CD8-positive, alpha-beta memory T cell (primary cell): Measurements from ENCODE around the gene UBASH3A. TPM values are rescaled to one million over a fixed set of nuclear protein-coding genes. Genes with fewer than 3 reads are reported as not detected.

Source experiments
- CTCF ChIA-PET: fragments of 350-600 bp; sonication (Branson Sonifier 250); formaldehyde crosslinking; loops from one replicate; lab custom pipeline; 2021; ENCODE audit warnings: antibody characterized with exemption; lab: Charles Lee
- POLR2A ChIA-PET: fragments of 350-600 bp; sonication (Branson Sonifier 250); formaldehyde crosslinking; loops from one replicate; lab custom pipeline; 2021; ENCODE audit warnings: antibody characterized with exemption; lab: Charles Lee
- DNase-seq, 5 donors: peaks; one replicate each; pipeline versions ENCODE4 v3.0.0 to v3.0.0-alpha.2; 2020 to 2022; ENCODE audit warnings: mixed read lengths in 1 of 5
- H3K27ac ChIP-seq: one replicate; pipeline ENCODE4 v1.7.0; 2013; ENCODE audit warnings: low read depth, mild to moderate bottlenecking, low read length, moderate library complexity
- H3K27me3 ChIP-seq: 2 replicates; pipeline ENCODE4 v1.7.0; 2013; ENCODE audit warnings: low read length, mild to moderate bottlenecking; ENCODE audit not compliant: insufficient read depth, poor library complexity, severe bottlenecking
- H3K36me3 ChIP-seq: 2 replicates; pipeline ENCODE4 v1.7.0; 2013; ENCODE audit warnings: mild to moderate bottlenecking, low read length, moderate library complexity; ENCODE audit not compliant: insufficient read depth
- H3K4me1 ChIP-seq: 2 replicates; pipeline ENCODE4 v1.7.0; 2013; ENCODE audit warnings: mild to moderate bottlenecking, low read length, moderate library complexity; ENCODE audit not compliant: insufficient read depth
- H3K4me3 ChIP-seq: 2 replicates; pipeline ENCODE4 v1.7.0; 2013; ENCODE audit warnings: mild to moderate bottlenecking, low read length
- H3K9me3 ChIP-seq: 2 replicates; pipeline ENCODE4 v1.7.0; 2013; ENCODE audit warnings: mild to moderate bottlenecking, low read length
- H3K27ac Mint-ChIP-seq, 8 donors: one replicate each; pipeline ENCODE4 v1.8.0; 2020 to 2021; ENCODE audit warnings: mixed read lengths in 8 of 8, mild to moderate bottlenecking in 6 of 8, inconsistent platforms in 3 of 8, moderate library complexity in 3 of 8
- H3K27me3 Mint-ChIP-seq, 2 donors: one replicate each; pipeline ENCODE4 v1.8.0; 2020 to 2021; ENCODE audit warnings: mixed read lengths in 2 of 2, mild to moderate bottlenecking in 1 of 2, moderate library complexity in 1 of 2
- H3K36me3 Mint-ChIP-seq, 3 donors: one replicate each; pipeline ENCODE4 v1.8.0; 2020 to 2021; ENCODE audit warnings: mixed read lengths in 3 of 3, inconsistent platforms in 1 of 3, mild to moderate bottlenecking in 1 of 3
- H3K4me1 Mint-ChIP-seq, 3 donors: one replicate each; pipeline ENCODE4 v1.8.0; 2020 to 2021; ENCODE audit warnings: mixed read lengths in 3 of 3, inconsistent platforms in 1 of 3, mild to moderate bottlenecking in 1 of 3
- H3K4me3 Mint-ChIP-seq, 7 donors: one replicate each; pipeline ENCODE4 v1.8.0; 2020 to 2021; ENCODE audit warnings: mixed read lengths in 7 of 7, mild to moderate bottlenecking in 6 of 7, moderate library complexity in 4 of 7, inconsistent platforms in 2 of 7
- H3K9me3 Mint-ChIP-seq, 5 donors: one replicate each; pipeline ENCODE4 v1.8.0; 2020 to 2022; ENCODE audit warnings: mixed read lengths in 5 of 5, mild to moderate bottlenecking in 3 of 5, moderate library complexity in 2 of 5, inconsistent platforms in 1 of 5
- polyA plus RNA-seq: library from polyadenylated mRNA; unstranded; fragments of 300-500 nt; fragmentation: Illumina TruSeq; gene quantifications from one replicate; pipeline ENCODE4 v1.2.3, GENCODE V29; 2021
- total RNA-seq, 2 experiments: library from RNA; stranded (reverse); gene quantifications; one replicate each; pipeline ENCODE4 v1.2.3, GENCODE V29; 2021

Gene UBASH3A
- total and polyA plus RNA-seq, 3 experiments from 2014 or later: 36.4 to 55.1 (median 38.7) TPM

DNA sequence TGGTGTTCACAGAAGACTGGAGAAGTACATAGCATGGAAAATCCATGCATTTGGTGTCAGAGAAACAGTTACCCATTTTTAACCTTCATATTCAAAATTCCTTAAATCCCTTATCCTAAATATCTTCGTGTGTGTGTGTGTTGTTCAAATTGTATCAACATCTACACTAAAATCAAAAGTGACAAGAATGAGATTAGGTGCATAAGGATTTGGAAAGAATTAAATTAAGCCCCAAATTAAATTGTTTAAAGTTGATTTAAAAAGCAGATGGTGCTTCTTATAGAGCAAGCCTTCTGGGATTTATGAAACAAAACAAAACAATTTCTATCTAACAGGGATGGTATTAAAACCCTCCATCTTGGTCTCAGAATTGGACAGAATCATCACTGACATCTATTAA lies 87.6 kb downstream of the UBASH3A start:
- no peaks in the 10 kb centered on the region for H3K9me3 ChIP-seq
- Mint-ChIP-seq H3K27me3 (peaks cover 24% of the 10 kb centered on the region in 2 donors), H3K27ac (no peak overlapping the region), H3K4me1 (peaks cover 7 to 9% (median 9%) of the 10 kb centered on the region in 3 donors), H3K4me3 (no peak overlapping the region), H3K9me3 (no peaks in the 10 kb centered on the region), H3K36me3 (peaks cover 0 to 4% (median 3%) of the 10 kb centered on the region in 3 donors)
- H3K36me3 ChIP-seq: no peaks in the 10 kb centered on the region
- no peak overlapping the region for H3K27ac ChIP-seq
- ChIA-PET CTCF (no interaction called here), POLR2A (no interaction called here)
- no peak for DNase-seq
- H3K4me1 ChIP-seq: peaks cover 5% of the 10 kb centered on the region
- H3K4me3 ChIP-seq: no peak overlapping the region
- no peaks in the 10 kb centered on the region for H3K27me3 ChIP-seq

DNA sequence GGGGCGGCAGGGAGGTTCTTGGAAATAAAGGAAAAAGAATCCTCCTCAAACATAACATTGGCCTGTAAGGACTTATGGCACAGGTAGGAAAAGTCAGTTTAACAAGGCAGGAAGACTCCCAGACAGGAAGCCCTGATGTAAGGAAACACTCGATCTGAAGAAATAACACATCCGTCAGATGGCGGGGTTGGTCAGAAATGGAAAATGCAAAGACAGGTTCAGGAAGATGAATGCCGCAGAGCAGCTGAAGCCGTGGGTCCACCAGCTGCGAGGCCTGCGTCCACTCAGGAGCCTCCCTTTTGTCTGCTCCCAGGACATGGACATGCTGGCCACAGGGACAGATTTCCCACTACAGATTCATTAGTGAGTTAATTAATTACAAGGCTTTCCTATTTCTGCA lies 88.5 kb downstream of the UBASH3A start:
- CTCF ChIA-PET: no interaction called here
- no peak overlapping the region for H3K4me3 Mint-ChIP-seq

DNA sequence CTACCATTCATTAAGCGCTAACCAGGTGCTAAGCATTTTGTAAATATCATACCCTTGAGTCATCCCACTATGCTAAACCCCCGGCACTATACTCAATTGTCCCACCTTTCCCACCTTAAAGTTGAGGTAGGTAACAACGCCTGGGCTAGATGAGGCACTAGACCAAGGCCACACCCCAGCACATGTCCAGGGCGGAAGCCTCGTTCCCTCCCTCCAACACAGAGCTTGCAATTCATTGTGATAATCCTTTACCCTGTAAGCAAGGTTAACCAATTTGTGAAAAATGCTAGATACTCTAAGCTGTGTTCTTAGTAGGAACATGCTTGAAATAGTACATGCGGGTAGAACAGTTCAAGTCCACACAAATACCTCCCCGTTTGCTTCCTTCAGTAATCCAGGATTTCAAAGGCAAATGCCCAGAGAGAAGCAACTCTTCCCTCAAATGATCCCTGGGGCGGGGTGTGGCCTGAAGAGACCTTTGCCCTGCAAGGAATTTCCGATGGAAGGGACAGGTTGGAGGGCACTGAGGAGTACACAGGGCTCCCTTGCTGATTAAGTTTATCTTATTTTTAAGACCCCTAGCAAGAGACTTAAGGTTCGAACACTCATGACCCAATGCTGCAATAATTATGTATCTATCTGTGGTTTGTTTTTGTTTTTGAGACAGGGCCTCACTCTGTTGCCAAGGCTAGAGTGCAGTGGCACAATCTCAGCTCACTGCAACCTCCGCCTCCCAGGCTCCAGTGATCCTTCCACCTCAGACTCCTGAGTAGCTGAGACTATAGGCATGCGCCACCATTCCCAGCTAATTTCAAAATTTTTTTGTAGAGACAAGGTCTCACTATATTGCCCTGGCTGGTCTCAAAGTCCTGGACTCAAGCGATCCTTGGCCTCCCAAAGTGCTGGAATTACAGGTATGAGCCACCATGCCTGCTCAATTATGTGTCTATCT lies 89.7 kb downstream of the UBASH3A start:
- Histone ChIP-seq H3K27me3 (no peaks in the 10 kb centered on the region), H3K9me3 (no peaks in the 10 kb centered on the region), H3K36me3 (no peaks in the 10 kb centered on the region), H3K27ac (no peak overlapping the region), H3K4me1 (peaks cover 13% of the 10 kb centered on the region), H3K4me3 (no peak overlapping the region)
- Mint-ChIP-seq H3K4me3 (peak overlapping the region in 2 of 7 donors; percentile 19 to 63), H3K36me3 (peaks cover 0 to 2% (median 0%) of the 10 kb centered on the region in 3 donors), H3K4me1 (peaks cover 14 to 17% (median 16%) of the 10 kb centered on the region in 3 donors), H3K9me3 (no peaks in the 10 kb centered on the region), H3K27me3 (peaks cover 11 to 19% of the 10 kb centered on the region in 2 donors), H3K27ac (no peak overlapping the region)
- DNase-seq: no peak
- ChIA-PET POLR2A (no interaction called here), CTCF (no interaction called here)

More for the DNA sequence above, 88.5 kb downstream of the UBASH3A start:
- Mint-ChIP-seq H3K27ac (peak overlapping the region in 1 of 8 donors; percentile 52), H3K27me3 (peaks cover 18 to 23% of the 10 kb centered on the region in 2 donors), H3K36me3 (peaks cover 0 to 4% (median 0%) of the 10 kb centered on the region in 3 donors), H3K4me1 (peaks cover 14 to 16% (median 15%) of the 10 kb centered on the region in 3 donors), H3K9me3 (no peaks in the 10 kb centered on the region)
- Histone ChIP-seq H3K4me1 (peaks cover 12% of the 10 kb centered on the region), H3K9me3 (no peaks in the 10 kb centered on the region), H3K27ac (no peak overlapping the region), H3K36me3 (no peaks in the 10 kb centered on the region), H3K27me3 (no peaks in the 10 kb centered on the region), H3K4me3 (no peak overlapping the region)
- POLR2A ChIA-PET: no interaction called here
- DNase-seq: no peak

DNA sequence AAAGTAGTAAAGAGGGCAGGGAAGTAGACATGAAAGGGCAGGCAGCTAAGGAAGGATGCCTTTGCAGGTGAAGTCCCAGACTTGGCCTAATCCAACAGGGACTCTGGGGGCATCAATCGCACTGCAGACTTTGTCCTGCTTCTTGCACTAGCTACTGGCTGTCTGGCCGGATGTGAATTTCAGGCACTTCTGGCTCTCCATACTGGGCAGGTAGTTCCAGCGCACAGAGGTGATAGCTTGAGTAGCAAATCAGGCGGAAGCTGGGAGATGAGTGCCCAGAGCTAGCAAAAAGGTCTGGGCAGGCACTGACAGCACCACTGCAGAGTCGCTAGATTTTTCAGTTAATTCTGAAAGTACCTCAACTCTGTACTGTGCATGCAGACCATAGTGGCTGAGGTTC lies 91.3 kb downstream of the UBASH3A start:
- H3K4me3 Mint-ChIP-seq: peak overlapping the region in 3 of 7 donors; percentile 48 to 92 (median 87)
- POLR2A ChIA-PET: no interaction called here

DNA sequence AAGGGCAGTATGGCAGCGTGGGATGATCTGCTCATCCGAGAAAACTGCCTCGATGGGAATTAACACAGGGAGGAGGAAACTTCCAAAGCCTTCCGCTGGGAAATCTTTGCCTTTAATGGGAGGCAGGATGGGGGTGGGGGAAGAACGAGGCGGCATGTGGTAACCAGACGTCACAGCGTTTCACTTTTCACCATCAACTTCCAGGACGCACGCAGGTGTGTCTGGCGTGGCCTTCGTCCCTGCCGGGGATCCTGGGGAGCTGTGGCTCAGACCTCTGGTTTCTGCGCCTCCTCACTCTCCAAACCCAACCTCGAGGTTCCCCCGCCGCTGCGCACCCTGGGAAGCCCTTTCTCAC lies 92.0 kb downstream of the UBASH3A start:
- H3K4me1 Mint-ChIP-seq: peaks cover 14 to 17% (median 16%) of the 10 kb centered on the region in 3 donors

More for the DNA sequence above, 91.3 kb downstream of the UBASH3A start:
- H3K4me1 Mint-ChIP-seq: peaks cover 14 to 17% (median 16%) of the 10 kb centered on the region in 3 donors
- peaks cover 0 to 2% (median 0%) of the 10 kb centered on the region in 3 donors for H3K36me3 Mint-ChIP-seq
- peaks cover 13% of the 10 kb centered on the region for H3K4me1 ChIP-seq
- peak overlapping the region in 3 of 8 donors; percentile 88 to 97 (median 92) for H3K27ac Mint-ChIP-seq
- CTCF ChIA-PET: no interaction called here
- no peaks in the 10 kb centered on the region for H3K9me3 ChIP-seq
- no peak for DNase-seq
- no peaks in the 10 kb centered on the region for H3K9me3 Mint-ChIP-seq
- H3K27me3 ChIP-seq: no peaks in the 10 kb centered on the region
- H3K36me3 ChIP-seq: no peaks in the 10 kb centered on the region
- H3K4me3 ChIP-seq: no peak overlapping the region
- no peak overlapping the region for H3K27ac ChIP-seq
- peaks cover 2 to 15% of the 10 kb centered on the region in 2 donors for H3K27me3 Mint-ChIP-seq

DNA sequence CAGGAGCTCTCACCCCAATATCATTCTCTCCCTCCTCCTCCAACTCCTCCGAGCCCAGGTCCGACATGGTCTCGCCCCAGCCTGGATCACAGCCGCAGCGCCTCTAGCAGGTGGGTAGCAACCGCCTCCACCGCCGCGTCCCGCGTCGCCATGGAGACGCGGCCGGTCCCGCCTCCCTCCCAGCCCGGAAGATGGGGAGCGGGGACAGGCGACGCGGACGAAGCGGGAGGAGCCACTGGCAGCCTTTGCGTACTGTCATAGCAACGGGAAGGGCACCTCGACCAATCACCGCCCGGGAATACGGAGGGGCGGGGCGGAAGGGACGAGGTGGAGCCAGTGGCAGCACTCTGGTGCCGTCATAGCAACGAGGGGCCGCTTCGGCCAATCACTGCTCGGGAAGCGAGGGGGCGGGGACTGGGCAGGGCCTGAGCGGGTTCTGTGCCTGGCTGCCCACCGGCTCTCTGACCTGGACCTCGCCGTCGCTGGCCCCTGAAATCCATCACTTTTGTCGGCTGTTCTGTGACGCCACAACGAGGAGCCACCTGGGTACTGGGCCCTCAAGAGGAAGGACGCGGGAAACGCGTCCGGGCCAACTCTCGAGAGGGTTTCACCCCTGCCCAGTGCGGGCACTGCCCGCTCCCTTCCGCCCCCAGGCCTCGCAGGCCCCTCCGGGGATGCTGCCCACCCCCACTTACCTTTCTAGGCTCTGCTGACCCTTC lies 92.6 kb downstream of the UBASH3A start, which contains the start of gene RSPH1:
Gene RSPH1, minus strand, starts transcription at position 105 of the 719 bp plus-strand sequence. Its CDS starts 38 bp downstream, at position 67.
- CTCF ChIA-PET: interaction anchor here (1.3 kb wide), 1 partner anchor 115 kb away, joined by 3 read pairs; no protein-coding TSS in a partner anchor
- POLR2A ChIA-PET: interaction anchor here (0.6 kb wide), 1 partner anchor 17 kb away, joined by 3 read pairs; the partner anchor contains the start of gene SLC37A1
- Mint-ChIP-seq H3K4me1 (peaks cover 14 to 17% (median 16%) of the 10 kb centered on the region in 3 donors), H3K27ac (peak within 1 kb of the TSS; percentile 88 to 98 (median 95)), H3K36me3 (peaks cover 0 to 2% (median 0%) of the 10 kb centered on the region in 3 donors), H3K4me3 (peak within 1 kb of the TSS; percentile 85 to 93 (median 87)), H3K27me3 (peaks cover 0 to 15% of the 10 kb centered on the region in 2 donors), H3K9me3 (no peaks in the 10 kb centered on the region)
- Histone ChIP-seq H3K4me1 (peaks cover 13% of the 10 kb centered on the region), H3K9me3 (no peaks in the 10 kb centered on the region), H3K27ac (peak within 1 kb of the TSS; percentile 71), H3K4me3 (peak within 1 kb of the TSS; percentile 70), H3K36me3 (no peaks in the 10 kb centered on the region), H3K27me3 (no peaks in the 10 kb centered on the region)
- DNase-seq: peak; percentile 99 to 100 (median 99)

More for the DNA sequence above, 92.0 kb downstream of the UBASH3A start:
- Histone ChIP-seq H3K9me3 (no peaks in the 10 kb centered on the region), H3K36me3 (no peaks in the 10 kb centered on the region), H3K27me3 (no peaks in the 10 kb centered on the region), H3K4me3 (peak overlapping the region; percentile 70), H3K27ac (peak overlapping the region; percentile 71), H3K4me1 (peaks cover 13% of the 10 kb centered on the region)
- peaks cover 0 to 15% of the 10 kb centered on the region in 2 donors for H3K27me3 Mint-ChIP-seq
- no peak for DNase-seq
- ChIA-PET POLR2A (no interaction called here), CTCF (no interaction called here)
- H3K27ac Mint-ChIP-seq: peak overlapping the region; percentile 88 to 97 (median 94)
- H3K36me3 Mint-ChIP-seq: peaks cover 0 to 2% (median 0%) of the 10 kb centered on the region in 3 donors
- H3K9me3 Mint-ChIP-seq: no peaks in the 10 kb centered on the region
- H3K4me3 Mint-ChIP-seq: peak overlapping the region; percentile 85 to 93 (median 87)

DNA sequence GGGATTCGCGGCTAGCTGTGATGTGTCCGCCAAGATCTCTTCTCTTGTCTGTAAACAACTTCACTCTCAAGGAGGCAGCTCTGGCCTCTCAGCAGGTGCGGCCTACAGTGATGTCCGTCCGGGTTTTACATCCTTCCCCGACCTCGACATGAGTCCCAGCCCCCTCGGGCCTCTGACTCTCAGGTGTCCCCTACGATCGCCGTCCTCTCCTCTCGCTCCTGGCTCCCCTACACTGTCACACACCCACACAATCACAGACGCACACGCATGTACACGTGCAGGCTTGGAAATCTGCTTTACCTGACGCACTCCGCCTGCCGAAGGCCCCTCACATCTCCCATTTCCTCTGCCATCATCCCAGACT lies 93.1 kb downstream of the UBASH3A start:
- Histone ChIP-seq H3K4me1 (peaks cover 13% of the 10 kb centered on the region), H3K9me3 (no peaks in the 10 kb centered on the region), H3K4me3 (peak overlapping the region; percentile 70), H3K36me3 (no peaks in the 10 kb centered on the region), H3K27ac (peak overlapping the region; percentile 71), H3K27me3 (no peaks in the 10 kb centered on the region)
- peaks cover 0 to 2% (median 0%) of the 10 kb centered on the region in 3 donors for H3K36me3 Mint-ChIP-seq
- no peaks in the 10 kb centered on the region for H3K9me3 Mint-ChIP-seq
- ChIA-PET POLR2A (interaction anchor here (0.6 kb wide), 2 partner anchors 17 kb away, joined by 3 read pairs; partner anchors contain the start of gene SLC37A1), CTCF (interaction anchor here (1.3 kb wide), 1 partner anchor 116 kb away, joined by 3 read pairs; no protein-coding TSS in a partner anchor)
- H3K4me1 Mint-ChIP-seq: peaks cover 14 to 17% (median 16%) of the 10 kb centered on the region in 3 donors
- peaks cover 0 to 13% of the 10 kb centered on the region in 2 donors for H3K27me3 Mint-ChIP-seq
- DNase-seq: no peak
- H3K4me3 Mint-ChIP-seq: peak overlapping the region; percentile 85 to 93 (median 87)
- peak overlapping the region; percentile 88 to 98 (median 95) for H3K27ac Mint-ChIP-seq
